H1 (cell line): ENCODE results near the gene PRR5L. TPM values are rescaled to one million over a fixed set of nuclear protein-coding genes. Genes with fewer than 3 reads are reported as not detected.

Source experiments
- CTCF ChIA-PET: fragments of 300-600 bp; sonication (Branson Sonifier 250); formaldehyde crosslinking; loops from one replicate; lab custom pipeline; 2021; ENCODE audit not compliant: partially characterized antibody; lab: Charles Lee
- POLR2A ChIA-PET: fragments of 300-600 bp; sonication (Branson Sonifier 250); formaldehyde crosslinking; loops from one replicate; lab custom pipeline; 2021; ENCODE audit warnings: inconsistent platforms; ENCODE audit not compliant: partially characterized antibody; lab: Charles Lee
- DNase-seq, 2 experiments: peaks; one replicate each; pipeline versions ENCODE4 v3.0.0 to v3.0.0-alpha.2; 2010 to 2022; ENCODE audit warnings: low spot score in 2 of 2, low read depth in 1 of 2, mixed read lengths in 1 of 2
- FAIRE-seq: peaks from 2 replicates; lab custom pipeline; 2011; peaks lifted over from hg19 to GRCh38; lab: Jason Lieb, UNC
- H2AFZ ChIP-seq: 2 replicates; pipeline ENCODE4 v1.8.1; 2012; ENCODE audit warnings: low read length, inconsistent platforms
- H2AK5ac ChIP-seq: 2 replicates; pipeline ENCODE4 v1.6.1; 2013; ENCODE audit warnings: low read depth, low read length
- H2BK120ac ChIP-seq: replicated peaks from 2 replicates; pipeline ENCODE3; 2013; ENCODE audit warnings: low read depth, low read length, inconsistent platforms
- H2BK12ac ChIP-seq: 2 replicates; pipeline ENCODE4 v1.6.1; 2013; ENCODE audit warnings: low read depth, low read length
- H2BK15ac ChIP-seq: 2 replicates; pipeline ENCODE4 v1.6.1; 2013; ENCODE audit warnings: low read length
- H2BK20ac ChIP-seq: 2 replicates; pipeline ENCODE4 v1.6.1; 2013; ENCODE audit warnings: low read length
- H2BK5ac ChIP-seq: 2 replicates; pipeline ENCODE4 v1.6.1; 2013; ENCODE audit warnings: low read depth, low read length
- H3K14ac ChIP-seq: 2 replicates; pipeline ENCODE4 v1.6.1; 2013; ENCODE audit warnings: inconsistent platforms; ENCODE audit not compliant: insufficient read length
- H3K18ac ChIP-seq: 2 replicates; pipeline ENCODE4 v1.6.1; 2013; ENCODE audit warnings: low read length; ENCODE audit errors: extremely low read depth
- H3K23ac ChIP-seq: 2 replicates; pipeline ENCODE4 v1.6.1; 2013; ENCODE audit warnings: inconsistent platforms; ENCODE audit not compliant: insufficient read length
- H3K23me2 ChIP-seq: 2 replicates; pipeline ENCODE4 v1.6.1; 2013; ENCODE audit warnings: low read depth, low read length
- H3K27ac ChIP-seq: 2 replicates; pipeline ENCODE4 v1.6.1; 2011; ENCODE audit warnings: low read depth, low read length, inconsistent platforms
- H3K27me3 ChIP-seq, 4 experiments: replicated peaks in 1 of 4; 1 replicate in 1 of 4; 2 replicates in 3 of 4; pipeline versions ENCODE4 v1.6.1 to v1.8.1; 2011 to 2013; ENCODE audit warnings: low read length in 3 of 4, mild to moderate bottlenecking in 3 of 4, inconsistent platforms in 2 of 4, mixed read lengths in 2 of 4, moderate library complexity in 1 of 4; ENCODE audit not compliant: control insufficient read depth in 3 of 4, insufficient read depth in 3 of 4; ENCODE audit errors: extremely low read depth in 1 of 4
- H3K36me3 ChIP-seq, 4 experiments: 2 replicates each; pipeline versions ENCODE4 v1.6.1 to v1.8.1; 2011 to 2013; ENCODE audit warnings: mild to moderate bottlenecking in 4 of 4, low read length in 3 of 4, moderate library complexity in 2 of 4, control low read depth in 1 of 4, inconsistent platforms in 1 of 4; ENCODE audit not compliant: insufficient read depth in 4 of 4, control insufficient read depth in 2 of 4
- H3K4ac ChIP-seq: replicated peaks from 2 replicates; pipeline ENCODE3; 2013; ENCODE audit warnings: low read length, low read depth, mixed read lengths, inconsistent platforms; ENCODE audit not compliant: insufficient read length
- H3K4me1 ChIP-seq, 4 experiments: replicated peaks in 1 of 4; 1 replicate in 1 of 4; 2 replicates in 3 of 4; pipeline versions ENCODE4 v1.6.1 to v1.8.1; 2011 to 2013; ENCODE audit warnings: low read length in 3 of 4, inconsistent platforms in 2 of 4, mixed read lengths in 1 of 4; ENCODE audit not compliant: insufficient read depth in 4 of 4, control insufficient read depth in 3 of 4
- H3K4me2 ChIP-seq, 2 experiments: 2 replicates each; pipeline versions ENCODE4 v1.6.1 to v1.8.1; 2011 to 2013; ENCODE audit warnings: low read depth in 2 of 2, low read length in 2 of 2, control low read depth in 1 of 2, inconsistent platforms in 1 of 2, mild to moderate bottlenecking in 1 of 2; ENCODE audit not compliant: insufficient read depth in 1 of 2
- H3K4me3 ChIP-seq, 4 experiments: fragments of 200-600, 300-600 bp in 1 of 4; sonication (generic), shearing (Covaris generic), sonication (Bioruptor Twin) in 1 of 4; 2 replicates each; pipeline versions ENCODE4 v1.5.1 to v1.8.1; 2011 to 2016; ENCODE audit warnings: low read length in 4 of 4, low read depth in 3 of 4, control low read depth in 2 of 4, inconsistent platforms in 2 of 4, mild to moderate bottlenecking in 2 of 4, mixed read lengths in 1 of 4, moderate library complexity in 1 of 4; ENCODE audit not compliant: insufficient read depth in 2 of 4; ENCODE audit errors: extremely low read depth in 1 of 4
- H3K56ac ChIP-seq: replicated peaks from 2 replicates; pipeline ENCODE3; 2013; ENCODE audit warnings: low read depth, mild to moderate bottlenecking, mixed read lengths, low read length, inconsistent platforms; ENCODE audit not compliant: insufficient read length
- H3K79me1 ChIP-seq: 2 replicates; pipeline ENCODE4 v1.6.1; 2013; ENCODE audit warnings: low read depth, low read length, control low read depth
- H3K79me2 ChIP-seq, 2 experiments: 2 replicates each; pipeline versions ENCODE4 v1.6.1 to v1.8.1; 2012 to 2013; ENCODE audit warnings: low read length in 2 of 2, mild to moderate bottlenecking in 2 of 2, inconsistent platforms in 1 of 2; ENCODE audit not compliant: insufficient read depth in 2 of 2, control insufficient read depth in 1 of 2
- H3K9ac ChIP-seq, 4 experiments: replicated peaks in 1 of 4; 1 replicate in 1 of 4; 2 replicates in 3 of 4; pipeline versions ENCODE4 v1.6.1 to v1.8.1; 2011 to 2013; ENCODE audit warnings: low read depth in 3 of 4, low read length in 3 of 4, control low read depth in 2 of 4, mild to moderate bottlenecking in 2 of 4, moderate library complexity in 2 of 4, inconsistent platforms in 1 of 4; ENCODE audit errors: extremely low read depth in 1 of 4
- H3K9me3 ChIP-seq, 2 experiments: 2 replicates each; pipeline versions ENCODE4 v1.6.1 to v1.8.1; 2012 to 2013; ENCODE audit warnings: mild to moderate bottlenecking in 2 of 2, moderate library complexity in 2 of 2, control low read depth in 1 of 2, inconsistent platforms in 1 of 2, low read depth in 1 of 2, low read length in 1 of 2, mixed read lengths in 1 of 2; ENCODE audit not compliant: insufficient read depth in 2 of 2
- H4K20me1 ChIP-seq, 2 experiments: replicated peaks in 1 of 2; 2 replicates each; pipeline versions ENCODE3 to v1.8.1; 2011 to 2013; ENCODE audit warnings: inconsistent platforms in 2 of 2, low read length in 2 of 2, mild to moderate bottlenecking in 1 of 2; ENCODE audit not compliant: insufficient read depth in 2 of 2, control insufficient read depth in 1 of 2
- H4K5ac ChIP-seq: 2 replicates; pipeline ENCODE4 v1.6.1; 2013; ENCODE audit warnings: low read length, low read depth, mixed read lengths, inconsistent platforms; ENCODE audit not compliant: insufficient read length
- H4K8ac ChIP-seq: 2 replicates; pipeline ENCODE4 v1.8.0; 2013; ENCODE audit warnings: mild to moderate bottlenecking, moderate library complexity, low read length, inconsistent platforms; ENCODE audit not compliant: insufficient read depth; ENCODE audit errors: extremely low read depth
- H4K91ac ChIP-seq: replicated peaks from 2 replicates; pipeline ENCODE3; 2013; ENCODE audit warnings: low read length, mixed read lengths, inconsistent platforms; ENCODE audit not compliant: insufficient read length
- ATF2 ChIP-seq: IDR thresholded peaks from 2 replicates; pipeline ENCODE4 v1.6.1; 2012; ENCODE audit warnings: low read length, inconsistent platforms
- E2F6 ChIP-seq: IDR thresholded peaks from 2 replicates; pipeline ENCODE4 v1.6.1; 2012; ENCODE audit warnings: inconsistent platforms
- EP300 ChIP-seq, 2 experiments: IDR thresholded peaks; 1 replicate in 1 of 2; 2 replicates in 1 of 2; pipeline ENCODE4 v1.6.1; 2011 to 2012; ENCODE audit warnings: low read depth in 2 of 2, low read length in 2 of 2, mild to moderate bottlenecking in 2 of 2, borderline replicate concordance in 1 of 2, inconsistent platforms in 1 of 2, moderate library complexity in 1 of 2
- EZH2 ChIP-seq: fragments of 200-600 bp; sonication (generic); IDR thresholded peaks from 2 replicates; pipeline ENCODE4 v1.7.1; 2012; ENCODE audit warnings: low read depth, mild to moderate bottlenecking, moderate library complexity, low read length, inconsistent platforms; ENCODE audit not compliant: severe bottlenecking
- FOSL1 ChIP-seq: IDR thresholded peaks from 2 replicates; pipeline ENCODE4 v1.6.1; 2011; ENCODE audit warnings: mild to moderate bottlenecking, low read depth, low read length, moderate library complexity; ENCODE audit not compliant: insufficient read depth
- KDM4A ChIP-seq: IDR thresholded peaks from one replicate; pipeline ENCODE4 v1.7.1; 2012; ENCODE audit warnings: low read depth, mild to moderate bottlenecking, moderate library complexity, low read length, inconsistent platforms; ENCODE audit not compliant: severe bottlenecking
- NRF1 ChIP-seq: IDR thresholded peaks from 2 replicates; pipeline ENCODE4 v1.6.1; 2011; ENCODE audit warnings: mild to moderate bottlenecking, low read depth, low read length, improper control_type of control experiment
- TBP ChIP-seq: IDR thresholded peaks from 2 replicates; pipeline ENCODE4 v1.6.1; 2011; ENCODE audit warnings: low read depth, low read length, improper control_type of control experiment
- USF2 ChIP-seq: IDR thresholded peaks from 2 replicates; pipeline ENCODE4 v1.6.1; 2011; ENCODE audit warnings: low read length, improper control_type of control experiment
- WGBS, 2 experiments: shearing (Covaris generic) in 1 of 2; methylation state at CpG; one replicate each; pipeline versions ENCODE4 v1.1.6 to v1.1.7; 2013 to 2015; ENCODE audit warnings: low lambda C conversion rate in 2 of 2, mixed read lengths in 2 of 2, inconsistent platforms in 1 of 2, low coverage in 1 of 2, missing lambda C conversion rate in 1 of 2; ENCODE audit not compliant: insufficient replicate concordance in 2 of 2, insufficient coverage in 1 of 2, insufficient read length in 1 of 2; ENCODE audit errors: extremely low coverage in 1 of 2, missing lambda C conversion rate in 1 of 2; 5-methylcytosine and 5-hydroxymethylcytosine counted together
- polyA plus RNA-seq, 7 experiments: library from polyadenylated mRNA; depleted of rRNA in 3 of 7; stranded (reverse) in 5 of 7; unstranded in 2 of 7; fragments of >200 nt in 5 of 7; fragments of 200-250 nt in 2 of 7; gene quantifications; 1 replicate in 5 of 7; 2 replicates in 1 of 7; 4 replicates in 1 of 7; pipeline versions ENCODE4 v1.2.1 to v1.2.3, GENCODE V29; 2011 to 2013; ENCODE audit warnings: missing spikeins in 2 of 7, mixed read lengths in 2 of 7
- total RNA-seq: library from RNA; stranded (reverse); fragmentation: NEBNext Ultra II Directional; extraction: Animal tissue kit (Norgen Biotek cat#: 25700); gene quantifications from 2 replicates; pipeline ENCODE4 v1.2.1, GENCODE V29; 2021

PRR5L gene
- total and polyA plus RNA-seq, 2 of the 8 experiments (the other 6 are each of a cell fraction or from before 2014, with no cell fraction given), result 6.6 to 10.1 TPM

- H4K91ac ChIP-seq, result no peak overlapping the region
- POLR2A ChIA-PET, result no interaction called here
- no peak for FAIRE-seq
- no peak overlapping the region for H2BK12ac ChIP-seq
- no peaks in the 10 kb centered on the region for H3K79me1 ChIP-seq
- H3K4me2 ChIP-seq, result no peak overlapping the region
- H2AFZ ChIP-seq, result no peak overlapping the region
- no peak overlapping the region for H3K56ac ChIP-seq
- no peak overlapping the region for H4K5ac ChIP-seq
- H4K8ac ChIP-seq, result no peak overlapping the region
- no peak overlapping the region for H3K27ac ChIP-seq
- no peak for DNase-seq
- no peaks in the 10 kb centered on the region; a peak in 1 of 8 replicates for H3K36me3 ChIP-seq
- no peak overlapping the region for H2BK15ac ChIP-seq
- no peak overlapping the region for H3K14ac ChIP-seq
- no peak overlapping the region for H2AK5ac ChIP-seq
- H4K20me1 ChIP-seq, result no peaks in the 10 kb centered on the region
- H3K23me2 ChIP-seq, result no peaks in the 10 kb centered on the region
- no peak overlapping the region for H2BK20ac ChIP-seq
- H3K27me3 ChIP-seq, result no peaks in the 10 kb centered on the region
- H3K4ac ChIP-seq, result no peak overlapping the region
- CTCF ChIA-PET, result interaction anchor here (2.1 kb wide), 1 partner anchor 25 kb away, joined by 5 read pairs; no protein-coding TSS in a partner anchor
- WGBS, 2 experiments, result 75% methylated on average over 2 of the region's 2 CpGs; no CpG with 5 or more reads in 1 of the 2 experiments
- no peak overlapping the region for H3K18ac ChIP-seq
- 0 out of 4 replicates have a peak, but pooled peaks cover 0 to 4% of the 10 kb centered on the region in 2 experiments for H3K9me3 ChIP-seq
- H3K4me1 ChIP-seq, result no peaks in the 10 kb centered on the region
- no peak overlapping the region for H3K9ac ChIP-seq
- H2BK120ac ChIP-seq, result no peak overlapping the region
- H3K79me2 ChIP-seq, result no peaks in the 10 kb centered on the region
- H3K4me3 ChIP-seq, result no peak overlapping the region
- H3K23ac ChIP-seq, result no peak overlapping the region
- no peak overlapping the region for H2BK5ac ChIP-seq
- TF ChIP-seq NRF1 (no peak), EZH2 (no peak), TBP (no peak), KDM4A (no peak), USF2 (no peak), E2F6 (no peak), EP300 (IDR thresholded peaks at IDR 0.05; ENCODE audit: borderline replicate concordance in 1 of 2, low read depth in 2 of 2, low read length in 2 of 2) (no peak), ATF2 (no peak), FOSL1 (no peak)
These were observed 147.6 kb downstream of the PRR5L start for GRCh38 chr11:36443661-36444060.
